Measurements from ENCODE around the gene KRT5. TPM values are rescaled to one million over a fixed set of nuclear protein-coding genes. Genes with fewer than 3 reads are reported as not detected.

KRT5 gene
- not detected in 2 replicates for total RNA-seq

GRCh38 chr12:52519826-52520662 is at the start of gene KRT5:
Gene KRT5, minus strand, starts transcription at chr12:52520394. Its CDS starts 98 bp downstream, at chr12:52520296.
- peaks cover 2% of the 10 kb centered on the region for H3K27me3 Mint-ChIP-seq (ENCODE audit: insufficient read depth)
- H3K9me3 Mint-ChIP-seq = no peaks in the 10 kb centered on the region
- H3K4me3 Mint-ChIP-seq = no peak within 1 kb of the TSS
- DNase-seq (ENCODE audit: low spot score) = no peak
- intact Hi-C loops (cut with micrococcal nuclease) = no loop called here
- H3K4me1 Mint-ChIP-seq (ENCODE audit: low read depth) = no peaks in the 10 kb centered on the region
- H3K36me3 Mint-ChIP-seq (ENCODE audit: low read depth) = no peaks in the 10 kb centered on the region
- H3K27ac Mint-ChIP-seq = no peak within 1 kb of the TSS

DNA sequence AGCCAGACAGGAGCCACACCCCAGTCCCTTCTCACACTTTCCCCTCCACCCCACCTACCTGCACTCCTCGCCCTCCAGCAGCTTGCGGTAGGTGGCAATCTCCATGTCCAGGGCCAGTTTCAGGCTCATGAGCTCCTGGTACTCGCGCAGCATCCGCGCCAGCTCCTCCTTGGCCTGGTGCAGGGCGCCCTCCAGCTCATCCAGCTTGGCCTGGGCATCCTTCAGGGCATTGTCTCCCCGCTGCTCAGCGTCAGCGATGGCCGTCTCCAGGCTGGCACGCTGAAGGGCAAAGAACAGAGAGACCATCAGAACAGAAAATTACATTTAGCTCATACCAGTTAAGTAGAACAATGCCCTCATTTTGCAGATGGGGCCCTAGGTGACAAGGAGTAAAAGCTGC is 47.9 kb upstream of the KRT5 start:
- no peak overlapping the region for H3K4me3 Mint-ChIP-seq
- intact Hi-C loops (cut with micrococcal nuclease) = no loop called here
- H3K4me1 Mint-ChIP-seq (ENCODE audit: low read depth) = no peaks in the 10 kb centered on the region
- no peak overlapping the region for H3K27ac Mint-ChIP-seq
- DNase-seq (ENCODE audit: low spot score) = no peak
- H3K9me3 Mint-ChIP-seq = no peaks in the 10 kb centered on the region
- peaks cover 20% of the 10 kb centered on the region for H3K27me3 Mint-ChIP-seq (ENCODE audit: insufficient read depth)
- H3K36me3 Mint-ChIP-seq (ENCODE audit: low read depth) = no peaks in the 10 kb centered on the region

DNA sequence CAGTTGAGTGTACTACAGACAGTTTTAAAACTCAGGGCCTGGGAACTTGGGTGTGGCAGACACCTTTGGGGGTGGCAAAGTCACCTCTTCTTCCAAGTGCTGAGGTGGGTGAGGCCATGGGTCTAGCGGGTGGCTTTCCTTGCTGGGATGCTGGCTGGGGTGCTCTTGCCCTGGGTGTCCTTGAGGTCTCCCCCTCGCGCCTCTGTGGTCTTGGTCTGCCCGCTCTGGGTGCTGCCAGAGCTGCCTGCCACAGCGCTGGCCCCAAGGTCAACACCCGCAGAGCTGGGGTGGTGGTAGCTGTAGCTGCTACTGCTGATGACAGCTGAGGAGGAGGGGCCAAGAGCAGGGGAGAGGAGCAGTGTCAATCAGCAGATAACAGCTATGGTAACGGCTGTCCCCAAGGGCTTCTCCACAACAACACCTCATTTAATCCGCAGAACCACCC is 46.7 kb upstream of the KRT5 start:
- Mint-ChIP-seq H3K4me3 (no peak overlapping the region), H3K36me3 (ENCODE audit: low read depth) (no peaks in the 10 kb centered on the region), H3K27ac (no peak overlapping the region), H3K4me1 (ENCODE audit: low read depth) (no peaks in the 10 kb centered on the region), H3K9me3 (no peaks in the 10 kb centered on the region), H3K27me3 (ENCODE audit: insufficient read depth) (peaks cover 22% of the 10 kb centered on the region)
- no peak for DNase-seq (ENCODE audit: low spot score)
- intact Hi-C loops (cut with micrococcal nuclease) = no loop called here

- intact Hi-C loops (cut with micrococcal nuclease) = no loop called here
- Mint-ChIP-seq H3K9me3 (no peaks in the 10 kb centered on the region), H3K27ac (no peak overlapping the region), H3K4me3 (no peak overlapping the region), H3K4me1 (ENCODE audit: low read depth) (no peaks in the 10 kb centered on the region), H3K27me3 (ENCODE audit: insufficient read depth) (peaks cover 25% of the 10 kb centered on the region), H3K36me3 (ENCODE audit: low read depth) (no peaks in the 10 kb centered on the region)
- no peak for DNase-seq (ENCODE audit: low spot score)
Measured at GRCh38 chr12:52564582-52564981, 44.4 kb upstream of the KRT5 start.

- Mint-ChIP-seq H3K4me3 (no peak overlapping the region), H3K36me3 (ENCODE audit: low read depth) (no peaks in the 10 kb centered on the region), H3K4me1 (ENCODE audit: low read depth) (no peaks in the 10 kb centered on the region), H3K9me3 (no peaks in the 10 kb centered on the region), H3K27ac (no peak overlapping the region), H3K27me3 (ENCODE audit: insufficient read depth) (peaks cover 28% of the 10 kb centered on the region)
- DNase-seq (ENCODE audit: low spot score) = no peak
- intact Hi-C loops (cut with micrococcal nuclease) = no loop called here
Measured at GRCh38 chr12:52561880-52562449, 41.8 kb upstream of the KRT5 start.

- Mint-ChIP-seq H3K27ac (no peak overlapping the region), H3K4me1 (ENCODE audit: low read depth) (no peaks in the 10 kb centered on the region), H3K27me3 (ENCODE audit: insufficient read depth) (peaks cover 26% of the 10 kb centered on the region), H3K36me3 (ENCODE audit: low read depth) (no peaks in the 10 kb centered on the region), H3K9me3 (no peaks in the 10 kb centered on the region), H3K4me3 (no peak overlapping the region)
- intact Hi-C loops (cut with micrococcal nuclease) = no loop called here
- DNase-seq (ENCODE audit: low spot score) = no peak
Measured at GRCh38 chr12:52559979-52560378, 39.8 kb upstream of the KRT5 start.

DNA sequence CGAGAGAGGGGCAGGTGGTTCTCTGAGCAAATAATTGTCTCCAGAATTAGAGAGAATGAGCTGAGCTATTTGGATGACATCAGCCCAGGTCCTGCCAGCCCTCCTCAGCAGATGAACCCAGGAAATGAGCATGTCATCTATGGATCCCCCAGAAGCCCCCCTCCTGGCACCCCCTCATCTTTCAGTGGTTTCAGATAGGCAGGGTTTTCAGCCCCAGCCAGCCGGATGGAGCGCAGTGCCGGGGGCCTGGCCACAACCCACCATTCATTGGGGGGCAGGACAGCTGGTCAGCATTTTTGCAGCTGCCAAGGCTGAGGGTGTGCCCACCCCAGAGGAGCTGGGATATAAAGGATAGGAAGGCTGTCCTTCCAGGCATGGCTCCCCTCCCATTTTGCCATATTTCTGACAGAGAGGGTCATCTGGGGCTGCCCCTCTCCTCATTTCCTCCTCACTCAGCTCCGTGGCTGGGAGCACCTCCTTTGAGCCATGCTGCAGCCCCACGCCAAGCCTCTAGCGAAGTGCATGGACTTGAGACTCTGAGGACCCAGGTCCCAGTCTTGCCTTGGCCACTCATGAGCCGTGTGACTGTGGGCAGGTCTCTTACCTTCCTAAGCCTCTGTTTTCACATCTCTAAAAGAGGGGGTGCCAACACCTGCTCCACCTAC is 38.7 kb upstream of the KRT5 start:
- no peaks in the 10 kb centered on the region for H3K9me3 Mint-ChIP-seq
- no peaks in the 10 kb centered on the region for H3K36me3 Mint-ChIP-seq (ENCODE audit: low read depth)
- no peaks in the 10 kb centered on the region for H3K4me1 Mint-ChIP-seq (ENCODE audit: low read depth)
- no peak overlapping the region for H3K27ac Mint-ChIP-seq
- peaks cover 21% of the 10 kb centered on the region for H3K27me3 Mint-ChIP-seq (ENCODE audit: insufficient read depth)
- DNase-seq (ENCODE audit: low spot score) = no peak
- no peak overlapping the region for H3K4me3 Mint-ChIP-seq
- intact Hi-C loops (cut with micrococcal nuclease) = no loop called here

DNA sequence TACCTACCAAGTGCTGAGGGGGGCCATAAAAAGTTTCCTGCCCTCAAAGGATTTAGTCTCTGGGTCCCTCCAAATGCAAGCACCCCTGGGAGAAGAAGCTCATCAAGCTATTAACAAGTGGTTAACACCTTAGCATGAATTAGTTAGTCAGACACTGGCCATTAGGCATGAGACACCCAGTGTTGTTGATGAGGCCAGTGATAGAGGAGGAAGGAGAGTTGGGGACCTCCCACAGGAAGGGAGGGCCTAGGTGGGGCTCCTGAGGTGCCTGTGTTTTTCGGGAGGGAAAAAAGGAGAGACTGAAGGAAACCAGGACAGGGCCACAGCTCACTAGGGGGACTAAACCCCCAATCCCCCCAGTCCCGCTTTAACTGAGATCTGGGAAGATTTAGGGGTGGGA is 37.3 kb upstream of the KRT5 start:
- Mint-ChIP-seq H3K27ac (no peak overlapping the region), H3K9me3 (no peaks in the 10 kb centered on the region), H3K36me3 (ENCODE audit: low read depth) (no peaks in the 10 kb centered on the region), H3K4me1 (ENCODE audit: low read depth) (no peaks in the 10 kb centered on the region), H3K27me3 (ENCODE audit: insufficient read depth) (peaks cover 14% of the 10 kb centered on the region), H3K4me3 (no peak overlapping the region)
- no peak for DNase-seq (ENCODE audit: low spot score)
- intact Hi-C loops (cut with micrococcal nuclease) = no loop called here

- no peaks in the 10 kb centered on the region for H3K4me1 Mint-ChIP-seq (ENCODE audit: low read depth)
- H3K27ac Mint-ChIP-seq = no peak overlapping the region
- no peak overlapping the region for H3K4me3 Mint-ChIP-seq
- no peak for DNase-seq (ENCODE audit: low spot score)
- H3K9me3 Mint-ChIP-seq = no peaks in the 10 kb centered on the region
- no peaks in the 10 kb centered on the region for H3K36me3 Mint-ChIP-seq (ENCODE audit: low read depth)
- H3K27me3 Mint-ChIP-seq (ENCODE audit: insufficient read depth) = peaks cover 16% of the 10 kb centered on the region
- intact Hi-C loops (cut with micrococcal nuclease) = no loop called here
Measured at GRCh38 chr12:52555577-52555976, 35.4 kb upstream of the KRT5 start.

GRCh38 chr12:52552681-52553195 is 32.5 kb upstream of the KRT5 start, which contains the start of gene KRT71:
Gene KRT71, minus strand, starts transcription at chr12:52553145. Its CDS starts 68 bp downstream, at chr12:52553077.
- Mint-ChIP-seq H3K36me3 (ENCODE audit: low read depth) (no peaks in the 10 kb centered on the region), H3K4me1 (ENCODE audit: low read depth) (no peaks in the 10 kb centered on the region), H3K4me3 (no peak within 1 kb of the TSS), H3K27me3 (ENCODE audit: insufficient read depth) (peaks cover 13% of the 10 kb centered on the region), H3K9me3 (no peaks in the 10 kb centered on the region), H3K27ac (no peak within 1 kb of the TSS)
- no peak for DNase-seq (ENCODE audit: low spot score)
- intact Hi-C loops (cut with micrococcal nuclease) = no loop called here

DNA sequence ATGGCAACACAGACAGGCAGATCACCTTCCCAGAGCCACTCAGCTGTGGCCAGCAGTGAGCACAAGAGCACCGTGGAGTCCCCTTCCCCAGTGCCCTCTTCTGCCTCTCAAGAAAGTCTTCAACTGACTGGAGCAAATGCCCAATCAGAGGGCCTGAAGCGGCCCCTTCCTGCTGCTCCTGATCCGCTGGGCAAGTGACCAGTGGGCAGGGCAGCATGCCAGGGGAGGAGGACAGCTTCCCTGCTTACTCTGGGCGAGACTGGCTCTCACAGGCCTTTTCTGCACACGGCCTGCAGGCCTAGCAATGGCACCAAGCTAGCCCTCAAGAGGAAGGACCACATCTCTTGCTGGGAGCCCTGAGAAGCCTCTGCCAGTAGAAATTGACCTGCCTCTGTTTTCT is 31.9 kb upstream of the KRT5 start:
- no peaks in the 10 kb centered on the region for H3K4me1 Mint-ChIP-seq (ENCODE audit: low read depth)
- no peaks in the 10 kb centered on the region for H3K9me3 Mint-ChIP-seq
- H3K36me3 Mint-ChIP-seq (ENCODE audit: low read depth) = no peaks in the 10 kb centered on the region
- intact Hi-C loops (cut with micrococcal nuclease) = no loop called here
- no peak overlapping the region for H3K4me3 Mint-ChIP-seq
- peaks cover 10% of the 10 kb centered on the region for H3K27me3 Mint-ChIP-seq (ENCODE audit: insufficient read depth)
- H3K27ac Mint-ChIP-seq = no peak overlapping the region
- no peak for DNase-seq (ENCODE audit: low spot score)

DNA sequence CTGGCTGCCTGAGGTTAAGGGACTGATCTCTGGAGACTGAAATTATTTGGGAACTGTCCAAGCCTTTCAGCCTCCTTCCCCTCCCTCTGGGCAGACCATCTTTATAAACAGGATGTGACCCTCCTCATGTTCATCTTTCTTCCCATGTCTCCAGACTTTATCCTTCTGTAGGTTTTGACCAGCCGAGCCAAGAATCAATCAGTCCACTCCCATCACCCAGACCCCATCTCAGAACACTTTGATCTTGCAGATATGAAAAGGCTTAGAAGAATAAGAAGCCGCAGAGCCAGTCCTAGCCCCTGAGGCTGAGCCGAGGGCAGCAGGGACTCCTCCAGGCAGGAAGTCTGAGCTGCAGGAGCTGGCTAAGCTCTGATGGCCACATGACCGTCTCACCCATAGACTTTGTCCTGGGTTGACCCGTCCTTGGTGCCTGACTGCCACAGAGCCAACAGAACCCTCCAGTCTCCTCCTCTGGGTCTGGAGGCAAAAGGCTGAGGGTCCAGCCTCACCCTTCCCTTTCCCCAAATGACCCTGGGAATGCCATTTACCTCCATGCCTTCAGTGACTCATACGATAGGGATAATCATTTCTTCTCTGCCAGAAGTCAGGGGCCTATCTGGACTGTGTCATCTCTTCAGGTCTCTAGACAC is 31.1 kb upstream of the KRT5 start:
- intact Hi-C loops (cut with micrococcal nuclease) = no loop called here
- peaks cover 10% of the 10 kb centered on the region for H3K27me3 Mint-ChIP-seq (ENCODE audit: insufficient read depth)
- no peaks in the 10 kb centered on the region for H3K36me3 Mint-ChIP-seq (ENCODE audit: low read depth)
- no peaks in the 10 kb centered on the region for H3K4me1 Mint-ChIP-seq (ENCODE audit: low read depth)
- no peak overlapping the region for H3K27ac Mint-ChIP-seq
- no peak overlapping the region for H3K4me3 Mint-ChIP-seq
- no peaks in the 10 kb centered on the region for H3K9me3 Mint-ChIP-seq
- DNase-seq (ENCODE audit: low spot score) = no peak

All from activated T-helper 1 cell treated with anti-CD3 and anti-CD28 coated beads, Interleukin-12 subunit alpha, Interleukin-12 subunit beta, Interleukin-2, Interleukin-4 antibody, amounts not matched to agents 30 ng/mL and 10 ng/mL and 1 ng/mL, durations not matched to agents 14 hours and 24 hours and 36 hours (primary cell).